ENCODE data around the gene PDHX.

GRCh38 chr11:34929794-34930763, 13.7 kb downstream of the PDHX start:
- TF ChIP-seq FOXK2 (IDR thresholded peaks at IDR 0.05) = no peak
- TF ChIP-seq HDGF (IDR thresholded peaks at IDR 0.05; ENCODE audit: borderline replicate concordance) = no peak
- TF ChIP-seq TARDBP (IDR thresholded peaks at IDR 0.05) = no peak
- no peak for TF ChIP-seq SP1 (IDR thresholded peaks at IDR 0.05)
- no peak for TF ChIP-seq SUZ12 (IDR thresholded peaks at IDR 0.05)
- TF ChIP-seq ARNT (IDR thresholded peaks at IDR 0.05) = no peak
- no peak for TF ChIP-seq L3MBTL2 (conservative IDR thresholded peaks at IDR 0.05)
- no peak for TF ChIP-seq FOXA1 (IDR thresholded peaks at IDR 0.05)
- TF ChIP-seq BHLHE40 (IDR thresholded peaks at IDR 0.05; ENCODE audit: borderline replicate concordance) = no peak
- TF ChIP-seq FOXM1 (IDR thresholded peaks at IDR 0.05; ENCODE audit: borderline replicate concordance) = no peak
- no peak for TF ChIP-seq ZNF384 (IDR thresholded peaks at IDR 0.05)
- no peak for TF ChIP-seq ELF4 (IDR thresholded peaks at IDR 0.05)
